ENCODE data around the gene ACO2.

The ACO2 gene

GRCh38 chr22:41461901-41462300, 7.0 kb upstream of the ACO2 start:
- H3K4me3 ChIP-seq (ENCODE audit: low read length) = no peak overlapping the region
- TF ChIP-seq CTCF (conservative IDR thresholded peaks at IDR 0.05; ENCODE audit: low read depth, low read length) = no peak
- DNase-seq (ENCODE audit: low read depth) = no peak

GRCh38 chr22:41469218-41469851, 418 bp downstream of the ACO2 start:
- peak overlapping the region; percentile 95 for H3K4me3 ChIP-seq (ENCODE audit: low read length)
- TF ChIP-seq CTCF (conservative IDR thresholded peaks at IDR 0.05; ENCODE audit: low read depth, low read length) = no peak
- no peak for DNase-seq (ENCODE audit: low read depth)

- DNase-seq (ENCODE audit: low read depth) = no peak
- TF ChIP-seq CTCF (conservative IDR thresholded peaks at IDR 0.05; ENCODE audit: low read depth, low read length) = no peak
- no peak overlapping the region for H3K4me3 ChIP-seq (ENCODE audit: low read length)
These were observed 2.0 kb downstream of the ACO2 start for GRCh38 chr22:41470886-41471285.

GRCh38 chr22:41471568-41471967, 2.7 kb downstream of the ACO2 start:
- no peak for TF ChIP-seq CTCF (conservative IDR thresholded peaks at IDR 0.05; ENCODE audit: low read depth, low read length)
- no peak overlapping the region for H3K4me3 ChIP-seq (ENCODE audit: low read length)
- no peak for DNase-seq (ENCODE audit: low read depth)

- no peak overlapping the region for H3K4me3 ChIP-seq (ENCODE audit: low read length)
- DNase-seq (ENCODE audit: low read depth) = no peak
- TF ChIP-seq CTCF (conservative IDR thresholded peaks at IDR 0.05; ENCODE audit: low read depth, low read length) = no peak
These were observed 6.0 kb downstream of the ACO2 start for GRCh38 chr22:41474872-41475451.

- no peak for DNase-seq (ENCODE audit: low read depth)
- no peak for TF ChIP-seq CTCF (conservative IDR thresholded peaks at IDR 0.05; ENCODE audit: low read depth, low read length)
- H3K4me3 ChIP-seq (ENCODE audit: low read length) = no peak overlapping the region
These were observed 9.6 kb downstream of the ACO2 start for GRCh38 chr22:41478473-41478872.

GRCh38 chr22:41478891-41479521, 10.1 kb downstream of the ACO2 start:
- DNase-seq (ENCODE audit: low read depth) = no peak
- no peak overlapping the region for H3K4me3 ChIP-seq (ENCODE audit: low read length)
- TF ChIP-seq CTCF (conservative IDR thresholded peaks at IDR 0.05; ENCODE audit: low read depth, low read length) = no peak
